ENCODE measurements around the gene CFAP20DC. TPM values are rescaled to one million over a fixed set of nuclear protein-coding genes. Genes with fewer than 3 reads are reported as not detected.

CFAP20DC gene
- total and polyA plus RNA-seq, 4 donors: 0.98 to 2.1 (median 1.5) TPM

DNA sequence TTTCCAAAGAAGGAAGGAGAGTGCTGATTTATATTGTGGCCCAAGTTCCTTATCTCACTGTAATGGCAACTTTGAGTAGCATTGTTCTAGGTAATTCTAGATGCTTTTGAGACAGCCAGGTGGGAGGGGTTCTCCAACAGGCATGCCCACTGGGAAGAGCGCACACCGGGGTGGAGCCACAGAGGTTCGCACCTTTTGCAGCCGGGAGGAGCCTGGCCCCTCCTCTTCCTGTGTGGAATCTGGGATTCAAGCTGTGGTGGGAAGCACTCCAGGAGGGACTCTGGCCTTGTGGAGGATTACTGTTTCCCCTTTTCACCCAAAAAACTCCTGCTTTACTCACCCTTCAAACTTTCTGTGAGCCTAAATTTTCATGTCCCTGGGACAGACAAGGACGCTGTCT, 53.1 kb downstream of the CFAP20DC start (continued):
- TF ChIP-seq REST (IDR thresholded peaks at IDR 0.05) (no peak), RXRA (IDR thresholded peaks at IDR 0.05) (no peak), CTCF (IDR thresholded peaks at IDR 0.05; ENCODE audit: low read depth, low read length, missing input control) (no peak)

GRCh38 chr3:58994746-58995330, 55.0 kb downstream of the CFAP20DC start:
- no peaks in the 10 kb centered on the region for H3K9me3 ChIP-seq (ENCODE audit: control insufficient read depth in 4 of 4, low read length in 3 of 4)
- no peak overlapping the region for H3K9ac ChIP-seq (ENCODE audit: low read depth in 1 of 2, low read length in 2 of 2)
- DNase-seq (ENCODE audit: low spot score): no peak
- WGBS: 18% methylated on average over 6 of the region's 6 CpGs
- peaks cover 0 to 6% (median 2%) of the 10 kb centered on the region in 4 donors for H3K4me1 ChIP-seq (ENCODE audit: control insufficient read depth in 4 of 4, insufficient read depth in 4 of 4, low read length in 3 of 4)
- no peak overlapping the region for H3K27ac ChIP-seq (ENCODE audit: low read depth in 1 of 2, low read length in 2 of 2)
- TF ChIP-seq RAD21 (IDR thresholded peaks at IDR 0.05): peak; percentile 96
- no peak for TF ChIP-seq JUND (IDR thresholded peaks at IDR 0.05)
- TF ChIP-seq YY1 (IDR thresholded peaks at IDR 0.05): peak; percentile 41
- TF ChIP-seq MAX (IDR thresholded peaks at IDR 0.05): no peak
- no peak for TF ChIP-seq GABPA (IDR thresholded peaks at IDR 0.05 in 1 of 2, conservative IDR thresholded peaks at IDR 0.05 in 1 of 2)
- peak; percentile 84 for TF ChIP-seq CTCF (IDR thresholded peaks at IDR 0.05; ENCODE audit: low read depth, low read length, missing input control)
- no peak for TF ChIP-seq ZBTB33 (IDR thresholded peaks at IDR 0.05)
- TF ChIP-seq ATF3 (IDR thresholded peaks at IDR 0.05): no peak
- TF ChIP-seq HNF4A (conservative IDR thresholded peaks at IDR 0.05): peak; percentile 12 to 38
- H3K27me3 ChIP-seq (ENCODE audit: control insufficient read depth in 4 of 4, insufficient read depth in 4 of 4, low read length in 3 of 4): no peaks in the 10 kb centered on the region
- H3K36me3 ChIP-seq (ENCODE audit: control insufficient read depth in 4 of 4, insufficient read depth in 3 of 4, low read depth in 1 of 4, low read length in 3 of 4): no peaks in the 10 kb centered on the region
- H3K4me3 ChIP-seq (ENCODE audit: low read depth in 1 of 3, low read length in 3 of 3): no peak overlapping the region
